HepG2 (cell line): ENCODE results near the gene ORC3. TPM values are rescaled to one million over a fixed set of nuclear protein-coding genes. Genes with fewer than 3 reads are reported as not detected.

Source experiments
- ARID3A ChIP-seq: IDR thresholded peaks from 2 replicates; pipeline ENCODE4 v1.6.1; 2012; ENCODE audit warnings: low read depth, low read length, improper control_type of control experiment
- ARID5B ChIP-seq: IDR thresholded peaks from 2 replicates; pipeline ENCODE4 v1.4.0; 2020; ENCODE audit warnings: mild to moderate bottlenecking, missing genetic modification reagents
- CEBPB ChIP-seq: IDR thresholded peaks from 2 replicates; pipeline ENCODE4 v1.6.1; 2011; ENCODE audit warnings: low read depth, low read length, improper control_type of control experiment, borderline replicate concordance
- CENPT ChIP-seq: sonication (generic); formaldehyde crosslinking; IDR thresholded peaks from 2 replicates; pipeline ENCODE4 v1.8.0; 2022; ENCODE audit warnings: low read depth, mild to moderate bottlenecking, moderate library complexity, missing genetic modification reagents
- HES4 ChIP-seq: sonication (generic); formaldehyde crosslinking; IDR thresholded peaks from 2 replicates; pipeline ENCODE4 v1.9.0; 2021; ENCODE audit warnings: mild to moderate bottlenecking, missing genetic modification reagents, borderline replicate concordance
- NFIB ChIP-seq: sonication (generic); formaldehyde crosslinking; IDR thresholded peaks from 2 replicates; pipeline ENCODE4 v1.9.0; 2021; ENCODE audit warnings: missing genetic modification reagents, mild to moderate bottlenecking, borderline replicate concordance
- PHF21A ChIP-seq: sonication (generic); formaldehyde crosslinking; IDR thresholded peaks from 2 replicates; pipeline ENCODE4 v1.5.0; 2020; ENCODE audit warnings: mild to moderate bottlenecking, missing genetic modification reagents
- RERE ChIP-seq: IDR thresholded peaks from 2 replicates; pipeline ENCODE4 v1.6.1; 2016; ENCODE audit warnings: low read depth, missing genetic modification reagents, missing compliant biosample characterization
- TEF ChIP-seq: sonication (generic); formaldehyde crosslinking; IDR thresholded peaks from 2 replicates; pipeline ENCODE4 v1.5.0; 2020; ENCODE audit warnings: missing genetic modification reagents
- THYN1 ChIP-seq: sonication (generic); formaldehyde crosslinking; IDR thresholded peaks from 2 replicates; pipeline ENCODE4 v1.8.1; 2023; ENCODE audit warnings: low read depth, mild to moderate bottlenecking, moderate library complexity, missing genetic modification reagents, borderline replicate concordance
- ZBTB33 ChIP-seq: sonication (generic); formaldehyde crosslinking; IDR thresholded peaks from 2 replicates; pipeline ENCODE4 v1.4.0; 2020; ENCODE audit warnings: missing genetic modification reagents
- ZNF501 ChIP-seq: sonication (generic); formaldehyde crosslinking; IDR thresholded peaks from 2 replicates; pipeline ENCODE4 v1.5.1; 2020; ENCODE audit warnings: mild to moderate bottlenecking, moderate library complexity, missing genetic modification reagents
- ZNF589 ChIP-seq: sonication (generic); formaldehyde crosslinking; conservative IDR thresholded peaks from 2 replicates; pipeline ENCODE4 v1.8.0; 2022; ENCODE audit warnings: mild to moderate bottlenecking, moderate library complexity, missing genetic modification reagents
- ZNF850 ChIP-seq: sonication (generic); formaldehyde crosslinking; conservative IDR thresholded peaks from 2 replicates; pipeline ENCODE4 v1.9.0; 2021; ENCODE audit warnings: mild to moderate bottlenecking, missing genetic modification reagents
- ZSCAN12 ChIP-seq: sonication (generic); formaldehyde crosslinking; IDR thresholded peaks from 2 replicates; pipeline ENCODE4 v1.9.0; 2021; ENCODE audit warnings: mild to moderate bottlenecking, missing genetic modification reagents
- polyA plus RNA-seq, 8 experiments: library from polyadenylated mRNA; depleted of rRNA in 3 of 8; stranded (reverse) in 7 of 8; unstranded in 1 of 8; fragments of >200 nt; fragmentation: Illumina TruSeq in 4 of 8; extraction: Trizol in 4 of 8; gene quantifications; 2 replicates each; pipeline versions ENCODE4 v1.2.1 to v1.2.3, GENCODE V29; 2011 to 2016; ENCODE audit warnings: low read depth in 4 of 8, missing spikeins in 1 of 8, mixed read lengths in 1 of 8; ENCODE audit not compliant: insufficient read depth in 1 of 8
- total RNA-seq, 5 experiments: library from RNA; depleted of rRNA; stranded (reverse); fragments of >200 nt; fragmentation: Illumina TruSeq; extraction: Trizol; gene quantifications; 2 replicates each; pipeline ENCODE4 v1.2.3, GENCODE V29; 2016; ENCODE audit warnings: low read depth in 1 of 5

The ORC3 gene
- total and polyA plus RNA-seq, 2 of the 13 experiments (the other 11 are each of a cell fraction or from before 2014, with no cell fraction given) = 21.8 to 43.5 TPM

- 0 out of 2 replicates have a peak, but pooled peaks have one; percentile 14 for TF ChIP-seq ARID3A
- TF ChIP-seq TEF = no peak
- TF ChIP-seq HES4 (CRISPR knock-in tag) = no peak
- no peak for TF ChIP-seq CENPT (CRISPR knock-in tag)
- no peak for TF ChIP-seq THYN1
- TF ChIP-seq ZNF501 (CRISPR knock-in tag) = no peak
- TF ChIP-seq ARID5B (CRISPR knock-in tag) = peak; percentile 97
- no peak for TF ChIP-seq NFIB (CRISPR knock-in tag)
- TF ChIP-seq RERE (CRISPR knock-in tag) = peak; percentile 43; the same call in 1 of the 2 replicates
- 0 out of 2 replicates have a peak, but pooled peaks have one; percentile 43 for TF ChIP-seq ZBTB33
- TF ChIP-seq ZSCAN12 (CRISPR knock-in tag) = no peak
- 0 out of 2 replicates have a peak, but pooled peaks have one; percentile 40 for TF ChIP-seq PHF21A (CRISPR knock-in tag)
- TF ChIP-seq ZNF589 (CRISPR knock-in tag) = 0 out of 2 replicates have a peak, but pooled peaks have one; percentile 47
- no peak for TF ChIP-seq ZNF850
- TF ChIP-seq CEBPB = peak; percentile 20; the same call in 1 of the 2 replicates
These were observed 6.1 kb upstream of the ORC3 start (continued) for GRCh38 chr6:87583822-87584221.
